GM23338 (cell line): Measurements from ENCODE around the gene ELL3. TPM values are rescaled to one million over a fixed set of nuclear protein-coding genes. Genes with fewer than 3 reads are reported as not detected.

Experiments used
- ATAC-seq: fragments of 200-7000 bp; cut with Tn5 transposase; 3 replicates; pipeline ENCODE4 v1.9.1; 2020
- DNase-seq: peaks from one replicate; pipeline ENCODE4 v3.0.0-alpha.2; 2015; ENCODE audit warnings: low spot score
- H2AFZ ChIP-seq: fragments of 200-600 bp; sonication (generic); 2 replicates; pipeline ENCODE4 v1.8.0; 2016; ENCODE audit warnings: antibody characterized with exemption, mild to moderate bottlenecking, moderate library complexity
- H3F3A ChIP-seq: fragments of 200-600 bp; sonication (generic); replicated peaks from 2 replicates; pipeline ENCODE4 v1.8.0; 2017; ENCODE audit warnings: antibody characterized with exemption, mixed run types, low read depth
- H3K27ac ChIP-seq: fragments of 200-600 bp; sonication (generic); 2 replicates; pipeline ENCODE4 v1.6.1; 2016; ENCODE audit warnings: low read depth
- H3K27me3 ChIP-seq: fragments of 200-600 bp; sonication (generic); 2 replicates; pipeline ENCODE4 v1.8.0; 2016; ENCODE audit warnings: mild to moderate bottlenecking, mixed run types, moderate library complexity; ENCODE audit not compliant: insufficient read depth
- H3K36me3 ChIP-seq: fragments of 200-600 bp; sonication (generic); 2 replicates; pipeline ENCODE4 v1.8.0; 2016; ENCODE audit warnings: mild to moderate bottlenecking; ENCODE audit not compliant: insufficient read depth
- H3K4me1 ChIP-seq: fragments of 200-600 bp; sonication (generic); 2 replicates; pipeline ENCODE4 v1.8.0; 2016; ENCODE audit warnings: mild to moderate bottlenecking, moderate library complexity; ENCODE audit not compliant: insufficient read depth
- H3K4me2 ChIP-seq: fragments of 200-600 bp; sonication (generic); 2 replicates; pipeline ENCODE4 v1.7.1; 2017; ENCODE audit warnings: mixed run types
- H3K4me3 ChIP-seq: fragments of 200-600 bp; sonication (generic); 2 replicates; pipeline ENCODE4 v1.6.1; 2016; ENCODE audit warnings: mixed run types
- H3K79me2 ChIP-seq: fragments of 200-600 bp; sonication (generic); replicated peaks from 2 replicates; pipeline ENCODE4 v1.8.0; 2017; ENCODE audit warnings: mild to moderate bottlenecking; ENCODE audit not compliant: insufficient read depth
- H3K9me2 ChIP-seq: fragments of 200-600 bp; sonication (generic); 2 replicates; pipeline ENCODE4 v1.8.0; 2017; ENCODE audit not compliant: insufficient read depth
- H4K20me1 ChIP-seq: fragments of 200-600 bp; sonication (generic); replicated peaks from 2 replicates; pipeline ENCODE4 v1.8.0; 2017; ENCODE audit warnings: mild to moderate bottlenecking; ENCODE audit not compliant: insufficient read depth
- H3K27ac Mint-ChIP-seq: 2 replicates; pipeline ENCODE4 v1.8.0; 2020; ENCODE audit warnings: inconsistent platforms, mild to moderate bottlenecking, moderate library complexity, mixed read lengths
- H3K27me3 Mint-ChIP-seq: 3 replicates; pipeline ENCODE4 v1.8.0; 2022; ENCODE audit warnings: low read depth, mild to moderate bottlenecking, moderate library complexity, mixed read lengths, inconsistent platforms; ENCODE audit not compliant: insufficient read depth, poor library complexity
- H3K36me3 Mint-ChIP-seq: 3 replicates; pipeline ENCODE4 v1.8.0; 2021; ENCODE audit warnings: low read depth, mild to moderate bottlenecking, inconsistent platforms, moderate library complexity, mixed read lengths
- H3K4me1 Mint-ChIP-seq: 3 replicates; pipeline ENCODE4 v1.8.0; 2020; ENCODE audit warnings: mild to moderate bottlenecking, inconsistent platforms, mixed read lengths
- H3K4me3 Mint-ChIP-seq: 3 replicates; pipeline ENCODE4 v1.8.0; 2021; ENCODE audit warnings: moderate library complexity, mild to moderate bottlenecking, inconsistent platforms, mixed read lengths
- H3K9me3 Mint-ChIP-seq: 3 replicates; pipeline ENCODE4 v1.8.0; 2020; ENCODE audit warnings: moderate library complexity, mild to moderate bottlenecking, inconsistent platforms, mixed read lengths
- CREB1 ChIP-seq: fragments of 250-450 bp; sonication (Bioruptor Pico); IDR thresholded peaks from 2 replicates; pipeline ENCODE4 v1.5.0; 2020; ENCODE audit warnings: low read depth, mild to moderate bottlenecking, moderate library complexity
- EZH2 ChIP-seq: fragments of 200-600 bp; sonication (generic); IDR thresholded peaks from one replicate; pipeline ENCODE4 v1.8.0; 2017; ENCODE audit warnings: antibody characterized with exemption, mild to moderate bottlenecking, low read depth; ENCODE audit not compliant: unreplicated experiment
- JUNB ChIP-seq: IDR thresholded peaks from one replicate; pipeline ENCODE4 v1.6.1; 2016; ENCODE audit warnings: antibody characterized with exemption; ENCODE audit not compliant: unreplicated experiment
- REST ChIP-seq: IDR thresholded peaks from one replicate; pipeline ENCODE4 v1.6.1; 2018; ENCODE audit warnings: antibody characterized with exemption; ENCODE audit not compliant: unreplicated experiment
- STAT1 ChIP-seq: IDR thresholded peaks from one replicate; pipeline ENCODE4 v1.6.1; 2016; ENCODE audit warnings: antibody characterized with exemption; ENCODE audit not compliant: unreplicated experiment
- ZNF331 ChIP-seq: fragments of 250-450 bp; sonication (Bioruptor Pico); IDR thresholded peaks from 2 replicates; pipeline ENCODE4 v1.5.0; 2020; ENCODE audit warnings: low read depth, mild to moderate bottlenecking, moderate library complexity
- ZNF462 ChIP-seq: fragments of 250-450 bp; sonication (Bioruptor Pico); IDR thresholded peaks from 2 replicates; pipeline ENCODE4 v1.5.0; 2020; ENCODE audit warnings: mild to moderate bottlenecking, moderate library complexity
- polyA plus RNA-seq: library from polyadenylated mRNA; unstranded; fragments of >200 nt; fragmentation: Nextera tagmentation; extraction: Ambion mirVana; gene quantifications from 2 replicates; pipeline ENCODE4 v1.2.1, GENCODE V29; 2016
- total RNA-seq: library from RNA; depleted of rRNA; stranded (reverse); fragments of >200 nt; shearing (Covaris generic); gene quantifications from 2 replicates; pipeline ENCODE4 v1.2.3, GENCODE V29; 2014

ELL3 gene
- total and polyA plus RNA-seq, 2 experiments from 2014 or later = 13.6 to 14.2 TPM

- TF ChIP-seq ZNF462 (no peak), STAT1 (no peak), EZH2 (no peak)
Measured at GRCh38 chr15:43796566-43796965, 19.8 kb upstream of the ELL3 start (continued).

- Histone ChIP-seq H3F3A (peaks cover 37% of the 10 kb centered on the region), H3K79me2 (peaks cover 22% of the 10 kb centered on the region), H3K4me2 (peak overlapping the region; percentile 68; the same call in 1 of the 2 replicates), H2AFZ (no peak overlapping the region), H3K27ac (peak overlapping the region; percentile 65; the same call in 1 of the 2 replicates), H3K4me3 (0 out of 2 replicates have a peak overlapping the region, but pooled peaks have one; percentile 26), H3K36me3 (peaks cover 21% of the 10 kb centered on the region), H4K20me1 (peaks cover 19% of the 10 kb centered on the region; the same call in 1 of the 2 replicates), H3K27me3 (no peaks in the 10 kb centered on the region), H3K4me1 (peaks cover 38% of the 10 kb centered on the region), H3K9me2 (no peaks in the 10 kb centered on the region)
- H3K36me3 Mint-ChIP-seq = peaks cover 78% of the 10 kb centered on the region
- H3K4me1 Mint-ChIP-seq = peaks cover 56% of the 10 kb centered on the region
- DNase-seq = peak; percentile 59
- H3K27me3 Mint-ChIP-seq = peaks cover 36% of the 10 kb centered on the region
- H3K27ac Mint-ChIP-seq = peak overlapping the region; percentile 5; the same call in 1 of the 2 replicates
- no peaks in the 10 kb centered on the region for H3K9me3 Mint-ChIP-seq
- TF ChIP-seq REST (no peak), JUNB (no peak), ZNF331 (CRISPR knock-in tag) (no peak), CREB1 (CRISPR knock-in tag) (no peak)
- ATAC-seq = peak; percentile 5
- peak overlapping the region; percentile 28; the same call in 2 of the 3 replicates for H3K4me3 Mint-ChIP-seq
Measured at GRCh38 chr15:43795997-43796396, 19.2 kb upstream of the ELL3 start.
